NCI-H345 treated with DMSO at 0.1 percent for 48 hours (cell line): Measurements from ENCODE around the gene PDZRN3.

Experiments
- DNase-seq: peaks from one replicate; lab custom pipeline; 2025; ENCODE audit not compliant: unreplicated experiment; lab: John Stamatoyannopoulos, UW

The PDZRN3 gene

GRCh38 chr3:73623346-73623745 is 1.4 kb downstream of the PDZRN3 start:
- no peak for DNase-seq

- DNase-seq: no peak
Measured at GRCh38 chr3:73622091-73622805, 2.5 kb downstream of the PDZRN3 start.

GRCh38 chr3:73621388-73621787 is 3.4 kb downstream of the PDZRN3 start:
- DNase-seq: no peak

- DNase-seq: no peak
Measured at GRCh38 chr3:73618461-73618860, 6.3 kb downstream of the PDZRN3 start.

- no peak for DNase-seq
Measured at GRCh38 chr3:73616056-73616455, 8.7 kb downstream of the PDZRN3 start.

- DNase-seq: no peak
Measured at GRCh38 chr3:73614419-73614818, 10.3 kb downstream of the PDZRN3 start.

- no peak for DNase-seq
Measured at GRCh38 chr3:73611176-73611575, 13.6 kb downstream of the PDZRN3 start.

GRCh38 chr3:73610493-73610892 is 14.2 kb downstream of the PDZRN3 start:
- no peak for DNase-seq

GRCh38 chr3:73609655-73610054 is 15.1 kb downstream of the PDZRN3 start:
- no peak for DNase-seq

GRCh38 chr3:73609315-73609641 is 15.5 kb downstream of the PDZRN3 start:
- DNase-seq: no peak

- DNase-seq: no peak
Measured at GRCh38 chr3:73608456-73609314, 16.1 kb downstream of the PDZRN3 start.

GRCh38 chr3:73605861-73606260 is 18.9 kb downstream of the PDZRN3 start:
- no peak for DNase-seq

- DNase-seq: no peak
Measured at GRCh38 chr3:73605412-73605811, 19.3 kb downstream of the PDZRN3 start.

GRCh38 chr3:73604451-73604850 is 20.3 kb downstream of the PDZRN3 start:
- DNase-seq: no peak

- DNase-seq: no peak
Measured at GRCh38 chr3:73603762-73604171, 21.0 kb downstream of the PDZRN3 start.

GRCh38 chr3:73602170-73602569 is 22.6 kb downstream of the PDZRN3 start:
- DNase-seq: no peak

GRCh38 chr3:73601481-73601880 is 23.3 kb downstream of the PDZRN3 start:
- DNase-seq: no peak

GRCh38 chr3:73601011-73601410 is 23.7 kb downstream of the PDZRN3 start:
- no peak for DNase-seq

GRCh38 chr3:73600293-73600938 is 24.3 kb downstream of the PDZRN3 start:
- no peak for DNase-seq

- DNase-seq: no peak
Measured at GRCh38 chr3:73599605-73600004, 25.1 kb downstream of the PDZRN3 start.

GRCh38 chr3:73597476-73597875 is 27.3 kb downstream of the PDZRN3 start:
- no peak for DNase-seq
